ENCODE results near the gene GLOD5.

GLOD5 gene

GRCh38 chrX:48761674-48762471 is at the start of gene GLOD5:
GLOD5 (plus strand) TSS chrX:48761747; CDS start chrX:48761791, 44 bp downstream.
- no peak for DNase-seq (ENCODE audit: low spot score)
- TF ChIP-seq, protein P1, sequence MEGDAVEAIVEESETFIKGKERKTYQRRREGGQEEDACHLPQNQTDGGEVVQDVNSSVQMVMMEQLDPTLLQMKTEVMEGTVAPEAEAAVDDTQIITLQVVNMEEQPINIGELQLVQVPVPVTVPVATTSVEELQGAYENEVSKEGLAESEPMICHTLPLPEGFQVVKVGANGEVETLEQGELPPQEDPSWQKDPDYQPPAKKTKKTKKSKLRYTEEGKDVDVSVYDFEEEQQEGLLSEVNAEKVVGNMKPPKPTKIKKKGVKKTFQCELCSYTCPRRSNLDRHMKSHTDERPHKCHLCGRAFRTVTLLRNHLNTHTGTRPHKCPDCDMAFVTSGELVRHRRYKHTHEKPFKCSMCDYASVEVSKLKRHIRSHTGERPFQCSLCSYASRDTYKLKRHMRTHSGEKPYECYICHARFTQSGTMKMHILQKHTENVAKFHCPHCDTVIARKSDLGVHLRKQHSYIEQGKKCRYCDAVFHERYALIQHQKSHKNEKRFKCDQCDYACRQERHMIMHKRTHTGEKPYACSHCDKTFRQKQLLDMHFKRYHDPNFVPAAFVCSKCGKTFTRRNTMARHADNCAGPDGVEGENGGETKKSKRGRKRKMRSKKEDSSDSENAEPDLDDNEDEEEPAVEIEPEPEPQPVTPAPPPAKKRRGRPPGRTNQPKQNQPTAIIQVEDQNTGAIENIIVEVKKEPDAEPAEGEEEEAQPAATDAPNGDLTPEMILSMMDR (IDR thresholded peaks at IDR 0.05; ENCODE audit: borderline replicate concordance, control extremely low read depth, extremely low read depth, insufficient read depth, missing control alignments) = no peak
- in situ Hi-C loops (cut with MboI; ENCODE audit: low sequenced_read_pairs, unreplicated experiment) = no loop called here

GRCh38 chrX:48711929-48712505 is 49.5 kb upstream of the GLOD5 start:
- DNase-seq (ENCODE audit: low spot score) = no peak

GRCh38 chrX:48713847-48714246 is 47.7 kb upstream of the GLOD5 start:
- no peak for DNase-seq (ENCODE audit: low spot score)
- in situ Hi-C loops (cut with MboI; ENCODE audit: low sequenced_read_pairs, unreplicated experiment) = no loop called here
- TF ChIP-seq, protein P1 (IDR thresholded peaks at IDR 0.05; ENCODE audit: borderline replicate concordance, control extremely low read depth, extremely low read depth, insufficient read depth, missing control alignments) = no peak

More at GRCh38 chrX:48711929-48712505, 49.5 kb upstream of the GLOD5 start:
- TF ChIP-seq, protein P1 (IDR thresholded peaks at IDR 0.05; ENCODE audit: borderline replicate concordance, control extremely low read depth, extremely low read depth, insufficient read depth, missing control alignments) = no peak
- in situ Hi-C loops (cut with MboI; ENCODE audit: low sequenced_read_pairs, unreplicated experiment) = no loop called here

DNA sequence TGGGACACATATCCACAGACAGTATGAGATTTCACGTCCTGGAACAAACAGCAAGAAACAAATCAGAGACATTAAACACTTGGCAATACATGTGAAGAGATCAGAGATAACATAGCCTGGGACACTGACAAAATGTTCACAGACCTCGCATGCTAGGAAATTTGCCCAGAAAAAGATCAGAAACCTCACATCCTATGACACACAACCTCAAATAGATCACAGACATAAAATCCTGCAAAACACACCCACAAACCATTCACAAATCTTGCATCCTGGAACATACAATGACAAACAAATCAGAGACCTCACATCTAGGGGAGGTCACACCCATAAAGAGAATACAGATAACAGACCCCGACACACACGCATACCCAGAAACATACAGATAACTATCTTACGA is 47.0 kb upstream of the GLOD5 start:
- in situ Hi-C loops (cut with MboI; ENCODE audit: low sequenced_read_pairs, unreplicated experiment) = no loop called here
- DNase-seq (ENCODE audit: low spot score) = no peak
- TF ChIP-seq, protein P1 (IDR thresholded peaks at IDR 0.05; ENCODE audit: borderline replicate concordance, control extremely low read depth, extremely low read depth, insufficient read depth, missing control alignments) = no peak

GRCh38 chrX:48715072-48715471 is 46.5 kb upstream of the GLOD5 start:
- in situ Hi-C loops (cut with MboI; ENCODE audit: low sequenced_read_pairs, unreplicated experiment) = no loop called here
- no peak for DNase-seq (ENCODE audit: low spot score)
- TF ChIP-seq, protein P1 (IDR thresholded peaks at IDR 0.05; ENCODE audit: borderline replicate concordance, control extremely low read depth, extremely low read depth, insufficient read depth, missing control alignments) = no peak

DNA sequence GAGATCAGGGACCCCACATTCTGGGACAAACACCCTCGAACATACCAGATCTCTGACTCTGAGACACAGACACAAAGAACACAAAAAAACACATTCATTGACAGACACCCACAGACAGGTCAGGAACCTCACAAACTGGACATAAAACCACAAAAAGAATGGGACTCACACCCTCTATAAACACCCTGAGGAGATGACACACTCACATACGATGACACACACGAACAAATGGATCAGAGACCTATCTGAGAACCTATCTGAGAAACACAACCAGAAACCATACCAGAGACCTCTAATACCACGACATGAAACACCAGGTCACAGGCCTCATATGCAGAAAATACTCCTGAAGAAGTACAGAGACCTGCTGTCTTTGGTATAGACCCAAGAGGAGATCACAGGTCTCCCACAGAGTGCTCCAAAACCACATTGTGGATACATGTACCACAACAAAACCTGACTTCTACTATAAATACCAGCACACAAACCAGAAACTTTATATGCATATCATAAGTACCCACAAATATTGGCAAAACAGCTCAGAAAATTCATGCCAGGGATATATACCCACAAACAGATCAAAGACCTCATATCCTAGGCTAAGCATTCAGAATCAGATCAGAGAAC is 45.6 kb upstream of the GLOD5 start:
- in situ Hi-C loops (cut with MboI; ENCODE audit: low sequenced_read_pairs, unreplicated experiment) = no loop called here
- no peak for DNase-seq (ENCODE audit: low spot score)
- TF ChIP-seq, protein P1 (IDR thresholded peaks at IDR 0.05; ENCODE audit: borderline replicate concordance, control extremely low read depth, extremely low read depth, insufficient read depth, missing control alignments) = no peak

All from GM13976 (cell line).